Spinal cord (tissue), 10 donors: ENCODE measurements around the gene CST7. TPM values are rescaled to one million over a fixed set of nuclear protein-coding genes. Genes with fewer than 3 reads are reported as not detected.
"Not testable (repeated sequence)": the region's sequence is repeated elsewhere in the genome, so short reads cannot be mapped to it uniquely, and the experiment has no call there.

Experiments used
- DNase-seq, 6 donors: peaks; one replicate each; pipeline versions ENCODE4 v3.0.0 to v3.0.0-alpha.2; 2013 to 2015; ENCODE audit warnings: low spot score in 6 of 6, low read depth in 4 of 6
- H3K27ac ChIP-seq: one replicate; pipeline ENCODE4 v1.5.1; 2013; ENCODE audit warnings: low read depth, low read length, control low read depth
- H3K27me3 ChIP-seq: one replicate; pipeline ENCODE4 v1.6.1; 2013; ENCODE audit warnings: low read length; ENCODE audit not compliant: control insufficient read depth, insufficient read depth
- H3K36me3 ChIP-seq: one replicate; pipeline ENCODE4 v1.6.1; 2013; ENCODE audit warnings: low read length; ENCODE audit not compliant: control insufficient read depth, insufficient read depth
- H3K4me1 ChIP-seq: one replicate; pipeline ENCODE4 v1.6.1; 2013; ENCODE audit warnings: low read length; ENCODE audit not compliant: control insufficient read depth, insufficient read depth
- H3K4me3 ChIP-seq: one replicate; pipeline ENCODE4 v1.5.1; 2013; ENCODE audit warnings: low read depth, low read length, control low read depth
- H3K9me3 ChIP-seq: one replicate; pipeline ENCODE4 v1.6.1; 2013; ENCODE audit warnings: low read length; ENCODE audit not compliant: control insufficient read depth, insufficient read depth
- WGBS: methylation state at CpG from one replicate; pipeline ENCODE4 v1.1.5; 2013; ENCODE audit warnings: missing lambda C conversion rate; ENCODE audit not compliant: insufficient coverage; 5-methylcytosine and 5-hydroxymethylcytosine counted together
- polyA plus RNA-seq, 2 donors: library from polyadenylated mRNA; unstranded; fragments of 120-200 nt; gene quantifications; one replicate each; pipeline ENCODE4 v1.2.1, GENCODE V29; 2013; ENCODE audit not compliant: insufficient read length in 2 of 2
- total RNA-seq, 2 donors: library from RNA; depleted of rRNA in 1 of 2; stranded (reverse); fragments of 120-200 nt in 1 of 2; fragments of >200 nt in 1 of 2; gene quantifications; one replicate each; pipeline versions ENCODE4 v1.2.3 to v1.2.4, GENCODE V29; 2013 to 2014
- donor health status: healthy.

The CST7 gene
- total and polyA plus RNA-seq, 4 donors, result 0.55 to 8.5 TPM; not detected in 2

GRCh38 chr20:24914388-24915241 is 34.5 kb upstream of the CST7 start:
- Histone ChIP-seq H3K27me3 (no peaks in the 10 kb centered on the region), H3K4me1 (peaks cover 21% of the 10 kb centered on the region), H3K27ac (no peak overlapping the region), H3K4me3 (no peak overlapping the region), H3K9me3 (no peaks in the 10 kb centered on the region), H3K36me3 (no peaks in the 10 kb centered on the region)
- 87% methylated on average over 14 of the region's 14 CpGs for WGBS
- no peak for DNase-seq

- H3K9me3 ChIP-seq, result no peaks in the 10 kb centered on the region
- no peaks in the 10 kb centered on the region for H3K36me3 ChIP-seq
- no peak overlapping the region for H3K4me3 ChIP-seq
- 96% methylated on average over 9 of the region's 9 CpGs for WGBS
- H3K27ac ChIP-seq, result no peak overlapping the region
- H3K4me1 ChIP-seq, result peaks cover 21% of the 10 kb centered on the region
- no peaks in the 10 kb centered on the region for H3K27me3 ChIP-seq
- no peak for DNase-seq
These were observed 33.6 kb upstream of the CST7 start for GRCh38 chr20:24915440-24915839.

DNA sequence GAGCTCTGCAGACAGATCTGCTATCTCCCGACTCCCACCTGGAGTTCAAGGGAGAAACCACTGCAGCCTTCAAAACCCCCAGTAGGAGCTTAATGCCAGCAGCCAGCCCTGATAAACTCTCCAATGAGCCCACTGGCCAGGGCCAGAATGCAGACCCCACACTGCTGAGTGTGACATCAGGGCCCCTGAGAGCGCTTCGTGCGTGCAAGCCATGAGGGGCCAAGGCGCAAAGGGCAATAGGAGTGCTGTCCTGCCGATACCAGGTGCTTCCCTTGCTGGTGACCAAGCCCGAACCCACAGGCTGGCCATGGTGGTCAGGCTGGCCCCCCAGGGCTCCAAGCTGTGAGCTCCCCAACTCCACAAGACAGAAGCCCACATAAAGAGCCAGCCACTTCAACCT is 33.2 kb upstream of the CST7 start:
- no peak overlapping the region for H3K4me3 ChIP-seq

DNA sequence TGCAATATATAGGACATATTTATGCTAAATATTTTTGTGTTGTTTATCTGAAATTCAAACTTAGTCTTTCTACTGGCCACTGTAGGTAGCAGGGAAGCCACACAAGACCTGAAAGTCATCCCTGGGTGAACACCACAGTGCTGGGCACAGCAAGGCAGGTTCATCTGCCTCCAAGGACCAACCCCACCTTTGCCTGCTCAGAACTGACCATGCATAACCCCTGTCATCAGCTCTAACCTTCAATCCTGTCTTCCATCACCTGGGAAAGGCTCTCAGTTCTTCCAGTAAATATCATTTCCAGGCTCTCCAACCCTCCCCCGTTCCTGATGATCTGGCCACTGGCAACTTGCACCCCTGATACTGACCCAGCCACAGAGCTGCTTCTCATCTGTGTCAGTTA is 32.7 kb upstream of the CST7 start:
- Histone ChIP-seq H3K27ac (no peak overlapping the region), H3K4me3 (no peak overlapping the region), H3K36me3 (no peaks in the 10 kb centered on the region), H3K27me3 (no peaks in the 10 kb centered on the region), H3K9me3 (no peaks in the 10 kb centered on the region), H3K4me1 (peaks cover 17% of the 10 kb centered on the region)
- no CpG with 5 or more reads among the region's 1 CpG for WGBS
- no peak for DNase-seq

More for the DNA sequence above, 33.2 kb upstream of the CST7 start:
- DNase-seq, result no peak
- no peak overlapping the region for H3K27ac ChIP-seq
- H3K27me3 ChIP-seq, result no peaks in the 10 kb centered on the region
- no peaks in the 10 kb centered on the region for H3K9me3 ChIP-seq
- H3K4me1 ChIP-seq, result peaks cover 17% of the 10 kb centered on the region
- H3K36me3 ChIP-seq, result no peaks in the 10 kb centered on the region
- WGBS, result 97% methylated on average over 7 of the region's 7 CpGs

DNA sequence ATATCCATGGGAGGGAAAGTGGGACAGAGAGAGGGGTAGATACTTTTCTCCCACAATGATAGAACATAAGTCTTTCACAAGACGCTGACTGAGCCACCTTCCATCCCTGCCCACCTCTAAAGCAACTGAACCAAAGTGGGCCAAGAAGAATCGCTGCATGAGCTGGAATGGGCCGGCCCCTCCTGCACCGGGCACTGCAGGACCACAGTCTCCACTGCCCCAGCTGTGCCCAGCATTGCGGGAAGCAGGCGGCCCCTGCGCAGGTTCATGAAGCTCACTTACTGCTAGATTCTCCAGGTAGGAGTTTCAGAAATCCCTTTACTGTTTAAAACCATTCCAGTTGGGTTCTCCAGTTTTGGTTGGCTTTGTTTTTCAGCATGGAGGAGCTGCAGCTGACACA is 32.0 kb upstream of the CST7 start:
- DNase-seq, result no peak
- Histone ChIP-seq H3K36me3 (no peaks in the 10 kb centered on the region), H3K27me3 (no peaks in the 10 kb centered on the region), H3K27ac (no peak overlapping the region), H3K4me3 (no peak overlapping the region), H3K9me3 (no peaks in the 10 kb centered on the region), H3K4me1 (peaks cover 17% of the 10 kb centered on the region)
- 94% methylated on average over 6 of the region's 7 CpGs for WGBS

- peaks cover 13% of the 10 kb centered on the region for H3K4me1 ChIP-seq
- 20% methylated on average over 31 of the region's 34 CpGs for WGBS
- H3K27ac ChIP-seq, result no peak overlapping the region
- no peaks in the 10 kb centered on the region for H3K36me3 ChIP-seq
- peak; percentile 44 to 96 (median 80) for DNase-seq
- H3K4me3 ChIP-seq, result no peak overlapping the region
- H3K27me3 ChIP-seq, result no peaks in the 10 kb centered on the region
- H3K9me3 ChIP-seq, result no peaks in the 10 kb centered on the region
These were observed 31.1 kb upstream of the CST7 start for GRCh38 chr20:24917797-24918578.

GRCh38 chr20:24918579-24919566 is 30.2 kb upstream of the CST7 start:
- no peaks in the 10 kb centered on the region for H3K9me3 ChIP-seq
- WGBS, result 61% methylated on average over 11 of the region's 17 CpGs
- H3K36me3 ChIP-seq, result no peaks in the 10 kb centered on the region
- DNase-seq, result peak in 1 of 6 donors; percentile 5
- H3K27me3 ChIP-seq, result no peaks in the 10 kb centered on the region
- H3K27ac ChIP-seq, result no peak overlapping the region
- H3K4me1 ChIP-seq, result peaks cover 13% of the 10 kb centered on the region
- H3K4me3 ChIP-seq, result no peak overlapping the region

GRCh38 chr20:24919665-24920064 is 29.4 kb upstream of the CST7 start:
- not testable (repeated sequence) for H3K27me3 ChIP-seq, H3K9me3 ChIP-seq, H3K36me3 ChIP-seq, DNase-seq, H3K27ac ChIP-seq, H3K4me3 ChIP-seq
- 92% methylated on average over 15 of the region's 15 CpGs for WGBS
- H3K4me1 ChIP-seq, result peaks cover 13% of the 10 kb centered on the region

DNA sequence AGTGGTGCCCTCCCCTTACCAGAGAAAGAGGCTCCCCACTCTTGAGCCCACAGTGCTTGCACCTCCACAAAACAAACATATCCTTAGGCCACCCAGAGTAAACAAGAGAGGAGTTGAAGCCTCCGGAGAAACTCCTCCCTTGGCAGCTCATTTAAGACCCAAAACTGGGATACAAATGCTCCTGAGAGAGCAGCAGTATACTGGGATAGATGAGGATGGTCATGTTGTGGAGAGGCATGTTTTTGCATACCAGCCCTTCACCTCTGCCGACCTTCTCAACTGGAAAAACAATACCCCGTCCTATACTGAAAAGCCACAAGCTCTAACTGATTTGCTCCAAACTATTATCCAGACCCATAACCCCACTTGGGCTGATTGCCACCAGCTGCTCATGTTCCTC is 28.4 kb upstream of the CST7 start:
- H3K27me3 ChIP-seq, H3K36me3 ChIP-seq, H3K9me3 ChIP-seq, H3K27ac ChIP-seq, DNase-seq, H3K4me3 ChIP-seq: not testable (repeated sequence)
- WGBS, result no CpG with 5 or more reads among the region's 3 CpGs
- peaks cover 13% of the 10 kb centered on the region for H3K4me1 ChIP-seq
